ENCODE measurements around the gene NTRK3.

NTRK3 gene

GRCh38 chr15:88018869-88019641 lies 237.5 kb downstream of the NTRK3 start:
- H3K9me2 ChIP-seq (replicated peaks; ENCODE audit: low read depth, low read length) = no peaks in the 10 kb centered on the region
- H3K27me3 ChIP-seq (ENCODE audit: insufficient read depth, low read length, poor library complexity, severe bottlenecking) = no peaks in the 10 kb centered on the region
- no peaks in the 10 kb centered on the region for H3K79me2 ChIP-seq (ENCODE audit: insufficient read depth, low read length)
- no peaks in the 10 kb centered on the region for H4K20me1 ChIP-seq (ENCODE audit: insufficient read depth, low read length, poor library complexity, severe bottlenecking)
- no peaks in the 10 kb centered on the region for H3K36me3 ChIP-seq (ENCODE audit: insufficient read depth, low read length)
- no peak overlapping the region for H3K9ac ChIP-seq (ENCODE audit: low read depth, low read length, poor library complexity, severe bottlenecking)
- H3K9me3 ChIP-seq (ENCODE audit: insufficient read depth, low read depth, low read length) = no peaks in the 10 kb centered on the region
- no peaks in the 10 kb centered on the region for H3K4me1 ChIP-seq (ENCODE audit: insufficient read depth, low read length, poor library complexity, severe bottlenecking)
- TF ChIP-seq CTCF (conservative IDR thresholded peaks at IDR 0.05; ENCODE audit: low read length) = no peak
- TF ChIP-seq EZH2phosphoT487 (IDR thresholded peaks at IDR 0.05; ENCODE audit: borderline replicate concordance) = no peak
- no peak overlapping the region for H3K4me3 ChIP-seq (ENCODE audit: low read length, poor library complexity, severe bottlenecking)
- H2AFZ ChIP-seq (ENCODE audit: low read length) = no peak overlapping the region
- no peak overlapping the region for H3K4me2 ChIP-seq (ENCODE audit: low read depth, low read length, poor library complexity, severe bottlenecking)
- H3F3A ChIP-seq (ENCODE audit: low read depth) = no peaks in the 10 kb centered on the region

DNA sequence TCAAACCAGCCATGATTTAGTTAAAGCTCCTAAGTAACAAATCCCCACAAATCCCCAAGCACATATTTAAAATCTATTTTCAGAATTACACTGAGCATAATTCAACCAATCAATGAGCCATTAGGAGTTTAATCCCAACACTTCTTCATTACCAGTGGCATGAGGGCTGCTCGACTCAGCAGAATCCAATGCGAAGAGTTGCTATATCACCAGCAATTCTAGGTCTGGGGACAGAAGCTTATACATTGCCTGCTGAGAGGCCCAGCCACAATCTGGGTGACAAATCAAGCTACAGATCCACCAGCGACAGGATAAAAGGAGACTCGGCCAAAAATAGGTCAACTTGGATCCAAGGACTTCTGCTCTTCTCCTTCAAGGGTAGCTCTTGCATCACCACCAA lies 238.8 kb downstream of the NTRK3 start:
- no peaks in the 10 kb centered on the region for H3K9me2 ChIP-seq (replicated peaks; ENCODE audit: low read depth, low read length)
- H3K4me2 ChIP-seq (ENCODE audit: low read depth, low read length, poor library complexity, severe bottlenecking) = no peak overlapping the region
- no peak overlapping the region for H3K4me3 ChIP-seq (ENCODE audit: low read length, poor library complexity, severe bottlenecking)

GRCh38 chr15:88016406-88016805 lies 240.1 kb downstream of the NTRK3 start:
- no peaks in the 10 kb centered on the region for H4K20me1 ChIP-seq (ENCODE audit: insufficient read depth, low read length, poor library complexity, severe bottlenecking)

More for the DNA sequence above, 238.8 kb downstream of the NTRK3 start:
- Histone ChIP-seq H3F3A (ENCODE audit: low read depth) (no peaks in the 10 kb centered on the region), H3K4me1 (ENCODE audit: insufficient read depth, low read length, poor library complexity, severe bottlenecking) (no peaks in the 10 kb centered on the region), H3K79me2 (ENCODE audit: insufficient read depth, low read length) (no peaks in the 10 kb centered on the region), H3K27me3 (ENCODE audit: insufficient read depth, low read length, poor library complexity, severe bottlenecking) (no peaks in the 10 kb centered on the region), H2AFZ (ENCODE audit: low read length) (no peak overlapping the region), H3K9ac (ENCODE audit: low read depth, low read length, poor library complexity, severe bottlenecking) (no peak overlapping the region), H4K20me1 (ENCODE audit: insufficient read depth, low read length, poor library complexity, severe bottlenecking) (no peaks in the 10 kb centered on the region), H3K9me3 (ENCODE audit: insufficient read depth, low read depth, low read length) (no peaks in the 10 kb centered on the region), H3K36me3 (ENCODE audit: insufficient read depth, low read length) (no peaks in the 10 kb centered on the region)
- no peak for TF ChIP-seq EZH2phosphoT487 (IDR thresholded peaks at IDR 0.05; ENCODE audit: borderline replicate concordance)
- TF ChIP-seq CTCF (conservative IDR thresholded peaks at IDR 0.05; ENCODE audit: low read length) = no peak

More at GRCh38 chr15:88016406-88016805, 240.1 kb downstream of the NTRK3 start:
- H3K79me2 ChIP-seq (ENCODE audit: insufficient read depth, low read length) = no peaks in the 10 kb centered on the region
- H3K9me2 ChIP-seq (replicated peaks; ENCODE audit: low read depth, low read length) = no peaks in the 10 kb centered on the region
- no peak for TF ChIP-seq EZH2phosphoT487 (IDR thresholded peaks at IDR 0.05; ENCODE audit: borderline replicate concordance)
- no peak for TF ChIP-seq CTCF (conservative IDR thresholded peaks at IDR 0.05; ENCODE audit: low read length)
- H3F3A ChIP-seq (ENCODE audit: low read depth) = no peaks in the 10 kb centered on the region
- H2AFZ ChIP-seq (ENCODE audit: low read length) = no peak overlapping the region
- no peak overlapping the region for H3K9ac ChIP-seq (ENCODE audit: low read depth, low read length, poor library complexity, severe bottlenecking)
- H3K4me3 ChIP-seq (ENCODE audit: low read length, poor library complexity, severe bottlenecking) = no peak overlapping the region
- H3K36me3 ChIP-seq (ENCODE audit: insufficient read depth, low read length) = no peaks in the 10 kb centered on the region
- no peaks in the 10 kb centered on the region for H3K27me3 ChIP-seq (ENCODE audit: insufficient read depth, low read length, poor library complexity, severe bottlenecking)
- no peaks in the 10 kb centered on the region for H3K9me3 ChIP-seq (ENCODE audit: insufficient read depth, low read depth, low read length)
- no peaks in the 10 kb centered on the region for H3K4me1 ChIP-seq (ENCODE audit: insufficient read depth, low read length, poor library complexity, severe bottlenecking)
- H3K4me2 ChIP-seq (ENCODE audit: low read depth, low read length, poor library complexity, severe bottlenecking) = no peak overlapping the region

Data from Loucy (cell line).